Hindlimb muscle (tissue), 1 donor: Measurements from ENCODE around the gene RFPL4A. TPM values are rescaled to one million over a fixed set of nuclear protein-coding genes. Genes with fewer than 3 reads are reported as not detected.
"Not testable (repeated sequence)": the region's sequence is repeated elsewhere in the genome, so short reads cannot be mapped to it uniquely, and the experiment has no call there.

Source experiments
- DNase-seq: peaks from one replicate; pipeline ENCODE4 v3.0.0-alpha.2; 2013
- polyA plus RNA-seq: library from polyadenylated mRNA; unstranded; fragments of 120-200 nt; gene quantifications from one replicate; pipeline ENCODE4 v1.2.1, GENCODE V29; 2013; ENCODE audit not compliant: insufficient read length

RFPL4A gene
- 0.26 TPM for polyA plus RNA-seq

DNA sequence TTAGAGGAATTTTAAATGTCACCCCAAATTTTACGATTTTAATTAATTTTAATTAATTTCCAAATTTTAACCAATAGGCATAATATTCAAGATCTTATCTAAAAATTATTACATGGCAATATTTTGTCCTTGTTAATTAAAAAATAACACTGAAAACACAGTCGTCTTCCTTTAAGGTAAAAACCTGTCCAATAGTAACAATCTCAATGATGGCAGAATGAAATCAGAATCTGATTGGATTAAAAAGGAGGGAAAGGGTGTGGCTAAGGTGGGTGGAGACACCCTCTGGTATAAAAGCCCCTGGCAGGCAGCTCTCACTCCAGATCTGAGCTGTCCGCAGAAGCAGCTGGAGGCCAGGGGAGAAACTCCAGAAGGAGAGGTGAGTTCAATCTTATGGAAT is at the start of gene RFPL4A:
Gene RFPL4A (plus strand): TSS at position 301 of the 400 bp plus-strand sequence. CDS start 2,704 bp downstream, outside the sequence.
- DNase-seq: not testable (repeated sequence)

DNA sequence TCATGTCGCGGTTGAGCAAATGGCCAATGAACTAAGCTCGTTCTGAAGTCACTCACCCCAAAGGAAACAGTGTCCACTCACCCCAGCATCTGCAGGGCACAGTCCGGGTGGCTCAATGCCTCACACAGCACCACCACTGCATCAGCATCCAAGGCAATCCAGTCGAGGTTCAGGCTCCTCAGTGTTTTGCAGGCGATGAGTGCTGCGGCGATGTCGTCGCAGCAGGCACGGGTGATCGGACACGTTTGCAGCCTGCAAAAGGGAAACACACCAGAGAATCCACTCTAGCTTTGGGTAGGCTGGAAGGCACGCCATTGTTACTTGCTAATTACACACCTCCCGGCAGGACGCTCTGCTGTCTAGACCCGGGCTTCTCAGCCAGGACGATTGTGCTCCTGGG is 47.2 kb upstream of the RFPL4A start:
- no peak for DNase-seq

DNA sequence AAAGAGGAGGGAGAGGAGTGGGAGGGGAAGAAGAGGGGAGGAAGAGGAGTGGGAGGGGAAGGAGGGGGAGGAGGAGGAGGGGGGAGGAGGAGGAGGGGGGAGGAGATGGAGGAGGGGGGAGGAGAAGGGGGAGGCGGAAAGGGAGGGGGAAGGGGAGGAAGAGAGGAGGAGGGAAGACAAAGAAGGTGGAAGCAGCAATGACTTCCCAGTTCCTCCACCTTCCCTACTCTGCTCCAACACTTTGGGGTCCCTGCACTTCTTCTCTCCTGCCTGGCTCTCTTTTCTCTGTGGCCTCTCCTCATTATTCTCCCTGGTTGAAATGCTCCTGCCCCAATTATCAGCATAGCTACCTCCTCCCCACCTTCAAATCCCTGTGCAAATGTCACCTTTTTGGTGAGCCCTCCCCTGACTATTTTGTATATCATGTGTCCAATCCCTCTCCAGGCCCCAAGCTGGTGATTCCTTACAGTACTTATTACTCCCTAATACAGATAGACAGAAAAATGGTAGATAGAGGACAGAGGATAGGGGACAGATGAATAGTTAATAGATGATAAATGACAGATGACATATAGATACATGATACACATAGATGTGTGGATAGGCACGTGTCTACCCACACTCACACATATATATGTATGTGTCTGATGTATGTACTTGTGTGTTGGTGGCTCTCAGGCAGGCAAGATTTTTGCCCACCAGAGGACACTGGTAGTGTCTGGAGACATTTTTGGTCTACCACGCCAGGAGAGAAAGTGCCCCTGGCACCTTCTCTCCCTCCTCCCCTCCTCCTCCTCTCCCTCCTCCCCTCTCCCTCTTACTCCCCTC is 45.9 kb upstream of the RFPL4A start:
- DNase-seq: no peak

- no peak for DNase-seq
Observed at GRCh38 chr19:55716531-55716930, 42.4 kb upstream of the RFPL4A start.

- no peak for DNase-seq
Observed at GRCh38 chr19:55717251-55717650, 41.6 kb upstream of the RFPL4A start.

DNA sequence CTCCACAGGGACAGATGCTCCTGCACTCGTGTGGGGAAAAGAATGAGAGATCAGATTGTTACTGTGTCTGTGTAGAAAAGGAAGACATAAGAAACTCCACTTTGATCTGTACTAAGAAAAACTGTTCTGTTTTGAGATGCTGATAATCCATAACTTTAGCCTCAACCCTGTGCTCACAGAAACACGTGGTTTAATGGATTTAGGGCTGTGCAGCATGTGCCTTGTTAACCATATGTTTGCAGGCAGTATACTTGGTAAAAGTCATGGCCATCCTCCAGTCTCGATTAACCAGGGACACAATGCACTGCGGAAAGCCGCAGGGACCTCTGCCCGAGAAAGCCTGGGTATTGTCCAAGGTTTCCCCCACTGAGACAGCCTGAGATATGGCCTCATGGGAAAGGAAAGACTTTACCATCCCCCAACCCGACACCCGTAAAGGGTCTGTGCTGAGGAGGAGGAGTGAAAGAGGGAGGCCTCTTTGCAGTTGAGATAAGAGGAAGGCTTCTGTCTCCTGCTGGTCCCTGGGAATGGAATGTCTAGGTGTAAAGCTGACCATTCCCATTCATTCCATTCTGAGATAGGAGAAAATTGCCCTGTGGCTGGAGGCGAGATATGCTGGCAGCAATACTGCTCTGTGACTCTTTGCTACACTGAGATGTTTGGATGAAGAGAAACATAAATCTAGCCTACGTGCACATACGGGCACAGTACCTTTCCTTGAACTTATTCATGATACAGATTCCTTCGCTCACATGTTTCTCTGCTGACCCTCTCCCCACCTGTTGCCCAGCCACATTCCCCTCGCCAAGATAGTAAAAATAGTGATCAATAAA is 40.8 kb upstream of the RFPL4A start:
- not testable (repeated sequence) for DNase-seq

DNA sequence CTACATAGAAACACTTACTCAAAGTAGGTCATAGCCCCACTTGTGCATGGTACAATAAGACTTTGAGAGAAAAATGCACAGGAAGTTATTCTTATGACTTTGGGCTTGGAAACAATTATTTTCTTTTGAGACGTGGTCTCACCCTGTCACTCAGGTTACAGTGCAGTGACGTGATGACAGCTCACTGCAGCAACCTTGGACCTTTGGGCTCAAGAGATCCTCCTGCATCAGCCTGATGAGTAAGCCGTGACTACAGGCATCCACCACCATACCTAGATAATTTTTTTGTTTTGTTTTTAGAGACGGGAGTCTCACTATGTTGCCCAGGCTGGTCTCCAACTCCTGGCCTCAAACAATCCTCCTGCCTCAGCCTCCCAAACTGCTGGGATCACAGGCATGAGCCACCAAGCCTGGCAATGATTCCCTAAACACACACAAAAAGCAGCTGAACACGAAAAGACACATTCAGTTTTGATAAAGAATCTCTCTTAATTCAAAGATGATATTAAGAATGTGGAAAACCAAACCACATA is 38.6 kb upstream of the RFPL4A start:
- no peak for DNase-seq

- no peak for DNase-seq
Observed at GRCh38 chr19:55720801-55721200, 38.1 kb upstream of the RFPL4A start.

GRCh38 chr19:55723491-55723890 is 35.4 kb upstream of the RFPL4A start:
- DNase-seq: no peak

DNA sequence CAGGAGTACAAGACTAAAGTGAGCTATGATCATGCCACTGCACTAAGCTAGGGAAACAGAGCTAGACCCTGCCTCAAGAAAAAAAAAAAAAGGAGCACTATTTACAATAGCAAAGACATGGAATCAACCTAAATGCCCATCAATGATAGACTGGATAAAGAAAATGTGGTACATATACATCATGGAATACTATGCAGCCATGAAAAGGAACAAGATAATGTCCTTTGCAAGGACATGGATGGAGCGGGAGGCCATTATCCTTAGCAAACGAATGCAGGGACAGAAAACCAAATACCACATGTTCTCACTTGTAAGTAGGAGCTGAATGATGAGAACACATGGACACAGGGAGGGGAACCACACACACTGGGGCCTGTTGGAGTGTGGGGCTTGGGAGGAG is 28.5 kb upstream of the RFPL4A start:
- DNase-seq: not testable (repeated sequence)

- no peak for DNase-seq
Observed at GRCh38 chr19:55738302-55738701, 20.6 kb upstream of the RFPL4A start, which contains the start of gene NLRP9. Gene NLRP9, minus strand, starts transcription at chr19:55738402. Its CDS starts 28 bp downstream, at chr19:55738374.

DNA sequence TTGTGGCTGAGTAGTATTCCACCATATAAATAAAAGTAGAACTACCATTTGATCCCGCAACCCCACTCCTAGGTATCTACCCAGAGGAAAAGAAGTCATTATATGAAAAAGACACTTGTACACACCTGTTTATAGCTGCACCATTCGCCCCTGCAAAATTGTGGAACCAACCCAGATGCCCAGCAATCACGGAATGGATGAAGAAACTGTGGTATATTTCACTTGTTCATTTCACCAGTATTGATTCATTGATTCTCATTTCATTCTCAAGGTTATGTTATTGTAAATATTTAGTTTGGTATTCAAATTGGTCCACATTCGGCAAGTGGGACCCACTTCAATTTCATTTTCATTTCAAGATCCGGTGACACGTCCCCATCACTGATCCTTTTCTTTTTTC is 8.2 kb upstream of the RFPL4A start:
- DNase-seq: no peak

DNA sequence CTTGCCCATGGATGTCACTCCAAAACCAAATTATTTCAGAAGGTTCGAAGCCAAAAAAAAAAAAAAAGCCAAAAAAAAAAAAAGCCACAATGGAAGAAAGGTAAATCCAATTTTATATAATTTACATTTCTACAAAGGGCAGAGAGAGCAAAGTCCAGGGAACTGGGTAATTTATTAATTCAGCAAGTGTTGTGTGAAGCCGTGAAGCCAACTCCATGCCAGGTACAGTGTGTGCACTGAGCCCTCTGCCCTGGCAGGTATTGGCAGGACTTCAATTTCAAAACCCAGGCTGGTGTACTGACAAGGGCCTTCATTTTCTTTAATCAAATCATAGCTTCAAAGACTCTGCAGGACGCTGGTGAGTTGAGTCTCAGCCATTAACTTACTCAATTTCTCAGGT is 5.5 kb upstream of the RFPL4A start:
- DNase-seq: no peak

DNA sequence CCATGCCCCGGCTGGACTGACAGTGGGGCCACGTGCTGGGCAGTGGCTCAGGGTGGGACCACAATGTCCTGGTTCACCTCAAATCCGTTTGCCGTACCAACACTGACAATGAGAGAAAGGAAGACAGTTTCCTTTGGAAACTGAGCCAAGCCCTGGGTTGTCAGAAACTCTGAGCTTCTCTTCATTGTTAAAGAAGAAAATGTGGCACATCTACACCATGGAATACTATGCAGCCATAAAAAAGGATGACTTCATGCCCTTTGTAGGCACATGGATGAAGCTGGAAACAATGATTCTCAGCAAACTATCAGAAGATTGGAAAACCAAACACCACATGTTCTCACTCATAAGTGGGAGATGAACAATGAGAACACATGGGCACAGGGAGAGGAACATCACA is 2.1 kb upstream of the RFPL4A start:
- not testable (repeated sequence) for DNase-seq

- no peak for DNase-seq
Observed at GRCh38 chr19:55766466-55766865, 7.6 kb downstream of the RFPL4A start.

DNA sequence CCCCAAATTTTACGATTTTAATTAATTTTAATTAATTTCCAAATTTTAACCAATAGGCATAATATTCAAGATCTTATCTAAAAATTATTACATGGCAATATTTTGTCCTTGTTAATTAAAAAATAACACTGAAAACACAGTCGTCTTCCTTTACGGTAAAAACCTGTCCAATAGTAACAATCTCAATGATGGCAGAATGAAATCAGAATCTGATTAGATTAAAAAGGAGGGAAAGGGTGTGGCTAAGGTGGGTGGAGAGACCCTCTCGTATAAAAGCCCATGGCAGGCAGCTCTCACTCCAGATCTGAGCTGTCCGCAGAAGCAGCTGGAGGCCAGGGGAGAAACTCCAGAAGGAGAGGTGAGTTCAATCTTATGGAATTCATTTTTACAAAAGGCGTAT is 9.9 kb downstream of the RFPL4A start, which contains the start of gene RFPL4AL1:
Gene RFPL4AL1 (plus strand): TSS at position 301 of the 400 bp plus-strand sequence. CDS start 2,687 bp downstream, outside the sequence.
- not testable (repeated sequence) for DNase-seq

DNA sequence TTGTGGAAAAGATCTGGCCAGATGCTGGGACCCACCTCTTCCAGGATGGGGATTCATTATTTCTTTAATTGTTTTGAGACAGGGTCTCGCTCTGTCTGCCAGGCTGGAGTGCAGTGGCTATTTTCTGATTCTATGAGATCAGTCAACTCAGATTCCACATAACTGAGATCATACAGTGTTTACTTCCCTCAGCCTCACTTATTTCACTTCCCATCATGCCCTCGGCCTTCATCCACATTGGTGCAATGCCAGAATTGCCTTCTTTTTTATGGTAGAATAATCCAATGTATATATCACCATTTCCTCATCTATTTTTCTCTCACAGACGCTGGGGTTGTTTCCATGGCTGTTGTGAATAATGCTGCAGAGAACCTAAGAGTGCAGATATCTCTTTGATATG is 10.7 kb downstream of the RFPL4A start:
- not testable (repeated sequence) for DNase-seq

DNA sequence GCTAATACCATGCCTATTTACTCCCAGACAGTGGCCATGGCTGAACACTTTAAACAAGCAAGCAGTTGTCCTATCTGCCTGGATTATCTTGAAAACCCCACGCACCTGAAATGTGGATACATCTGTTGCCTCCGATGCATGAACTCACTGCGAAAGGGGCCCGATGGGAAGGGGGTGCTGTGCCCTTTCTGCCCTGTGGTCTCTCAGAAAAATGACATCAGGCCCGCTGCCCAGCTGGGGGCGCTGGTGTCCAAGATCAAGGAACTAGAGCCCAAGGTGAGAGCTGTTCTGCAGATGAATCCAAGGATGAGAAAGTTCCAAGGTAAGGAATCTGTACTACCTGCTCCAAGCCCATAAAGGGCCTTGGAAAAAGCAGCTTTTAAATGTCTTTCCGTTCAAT is 18.6 kb downstream of the RFPL4A start:
- DNase-seq: no peak

GRCh38 chr19:55778331-55778730 is 19.4 kb downstream of the RFPL4A start:
- no peak for DNase-seq

DNA sequence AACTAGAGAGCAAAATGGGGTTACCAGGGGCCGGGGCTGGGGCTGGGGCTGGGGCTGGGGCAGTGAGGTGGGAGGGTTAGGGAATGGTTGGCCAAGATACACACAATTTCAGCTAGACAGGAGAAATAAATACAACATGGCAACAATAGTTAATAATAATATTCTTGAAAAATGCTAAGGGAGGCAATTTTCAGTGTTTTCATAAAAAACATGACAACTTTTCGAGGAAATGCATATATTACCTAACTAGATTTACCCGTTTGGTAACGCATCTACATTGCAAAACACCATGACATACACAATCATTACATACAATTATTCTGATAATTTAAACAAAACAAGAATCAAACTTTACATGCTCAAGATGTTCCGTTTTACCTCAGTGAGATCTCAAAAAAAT is 22.2 kb downstream of the RFPL4A start:
- no peak for DNase-seq

DNA sequence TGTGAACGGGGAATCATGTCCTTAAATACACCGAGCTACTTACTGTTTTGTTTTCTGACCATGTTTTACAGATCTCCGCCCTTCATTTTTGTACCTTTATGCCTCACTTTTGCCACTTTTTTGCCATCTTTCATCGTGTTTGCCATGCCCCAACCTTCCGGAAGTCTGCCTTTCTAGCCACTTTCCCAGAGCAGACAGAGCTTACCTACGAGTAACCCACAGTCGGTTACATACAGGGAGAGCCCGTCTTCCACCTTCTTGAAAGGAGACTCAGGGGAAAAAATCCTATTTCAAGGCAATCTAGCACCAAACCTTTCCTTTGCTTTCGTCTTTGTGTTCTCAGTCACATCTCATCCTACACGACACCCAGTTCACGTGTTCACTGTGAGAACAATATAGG is 36.1 kb downstream of the RFPL4A start:
- DNase-seq: no peak

- no peak for DNase-seq
Observed at GRCh38 chr19:55801416-55801815, 42.5 kb downstream of the RFPL4A start.

- DNase-seq: no peak
Observed at GRCh38 chr19:55802281-55802680, 43.4 kb downstream of the RFPL4A start.
